CD14-positive monocyte (primary cell): ENCODE results near the gene GRM5. TPM values are rescaled to one million over a fixed set of nuclear protein-coding genes. Genes with fewer than 3 reads are reported as not detected.
"Not testable (repeated sequence)": the region's sequence is repeated elsewhere in the genome, so short reads cannot be mapped to it uniquely, and the experiment has no call there.

Source experiments
- DNase-seq, 3 donors: peaks; one replicate each; pipeline ENCODE4 v3.0.0-alpha.2; 2011 to 2022
- H2AFZ ChIP-seq: 2 replicates; pipeline ENCODE4 v1.6.0; 2012; ENCODE audit warnings: mild to moderate bottlenecking, low read depth, low read length, inconsistent platforms; ENCODE audit not compliant: insufficient read depth, poor library complexity, severe bottlenecking
- H3K27ac ChIP-seq, 2 donors: 1 replicate in 1 of 2; 2 replicates in 1 of 2; pipeline ENCODE4 v1.5.1; 2012 to 2013; ENCODE audit warnings: low read length in 2 of 2, control low read depth in 1 of 2, inconsistent platforms in 1 of 2, low read depth in 1 of 2, mild to moderate bottlenecking in 1 of 2
- H3K27me3 ChIP-seq, 2 donors: one replicate each; pipeline versions ENCODE4 v1.6.0 to v1.6.1; 2011 to 2013; ENCODE audit warnings: low read length in 2 of 2; ENCODE audit not compliant: control insufficient read depth in 2 of 2, insufficient read depth in 2 of 2
- H3K36me3 ChIP-seq, 2 donors: replicated peaks in 1 of 2; 1 replicate in 1 of 2; 2 replicates in 1 of 2; pipeline versions ENCODE4 v1.5.1 to v1.6.1; 2012 to 2013; ENCODE audit warnings: low read length in 2 of 2, control low read depth in 1 of 2, inconsistent platforms in 1 of 2, mild to moderate bottlenecking in 1 of 2; ENCODE audit not compliant: insufficient read depth in 2 of 2, control insufficient read depth in 1 of 2
- H3K4me1 ChIP-seq, 2 donors: 1 replicate in 1 of 2; 2 replicates in 1 of 2; pipeline versions ENCODE4 v1.5.1 to v1.6.1; 2012 to 2013; ENCODE audit warnings: low read length in 2 of 2, control low read depth in 1 of 2, inconsistent platforms in 1 of 2, mild to moderate bottlenecking in 1 of 2, moderate library complexity in 1 of 2; ENCODE audit not compliant: insufficient read depth in 2 of 2, control insufficient read depth in 1 of 2
- H3K4me2 ChIP-seq: replicated peaks from 2 replicates; pipeline ENCODE3; 2012; ENCODE audit warnings: low read length, moderate library complexity, mild to moderate bottlenecking; ENCODE audit not compliant: poor library complexity, severe bottlenecking; ENCODE audit errors: extremely low read depth
- H3K4me3 ChIP-seq, 3 experiments: fragments of 200-600 bp in 1 of 3; sonication (generic) in 1 of 3; replicated peaks in 1 of 3; 1 replicate in 2 of 3; 2 replicates in 1 of 3; pipeline ENCODE4 v1.5.1; 2011 to 2013; ENCODE audit warnings: low read length in 3 of 3, mild to moderate bottlenecking in 3 of 3, control low read depth in 2 of 3, low read depth in 2 of 3, inconsistent platforms in 1 of 3, moderate library complexity in 1 of 3
- H3K79me2 ChIP-seq: 2 replicates; pipeline ENCODE4 v1.6.0; 2012; ENCODE audit warnings: mild to moderate bottlenecking, control low read depth, inconsistent platforms, low read length, moderate library complexity; ENCODE audit not compliant: insufficient read depth
- H3K9ac ChIP-seq: 2 replicates; pipeline ENCODE4 v1.6.0; 2017; ENCODE audit warnings: low read length, mild to moderate bottlenecking; ENCODE audit not compliant: insufficient read depth, poor library complexity, severe bottlenecking
- H3K9me3 ChIP-seq, 2 donors: replicated peaks in 1 of 2; 1 replicate in 1 of 2; 2 replicates in 1 of 2; pipeline versions ENCODE4 v1.5.1 to v1.6.1; 2012 to 2013; ENCODE audit warnings: low read length in 2 of 2, control low read depth in 1 of 2; ENCODE audit not compliant: control insufficient read depth in 1 of 2, insufficient read depth in 1 of 2
- H4K20me1 ChIP-seq: 2 replicates; pipeline ENCODE4 v1.6.0; 2012; ENCODE audit warnings: mild to moderate bottlenecking, low read length, control low read depth, moderate library complexity; ENCODE audit not compliant: insufficient read depth
- H3K27ac Mint-ChIP-seq, 7 donors: one replicate each; pipeline ENCODE4 v1.8.0; 2020; ENCODE audit warnings: mild to moderate bottlenecking in 7 of 7, mixed read lengths in 7 of 7, moderate library complexity in 6 of 7, inconsistent platforms in 2 of 7
- H3K27me3 Mint-ChIP-seq, 3 donors: one replicate each; pipeline ENCODE4 v1.8.0; 2021 to 2022; ENCODE audit warnings: low read depth in 3 of 3, mild to moderate bottlenecking in 3 of 3, mixed read lengths in 3 of 3, moderate library complexity in 3 of 3, inconsistent platforms in 1 of 3
- H3K36me3 Mint-ChIP-seq, 2 donors: one replicate each; pipeline ENCODE4 v1.8.0; 2020; ENCODE audit warnings: mixed read lengths in 2 of 2, inconsistent platforms in 1 of 2, mild to moderate bottlenecking in 1 of 2
- H3K4me1 Mint-ChIP-seq: one replicate; pipeline ENCODE4 v1.8.0; 2020; ENCODE audit warnings: mild to moderate bottlenecking, mixed read lengths
- H3K4me3 Mint-ChIP-seq, 2 donors: one replicate each; pipeline ENCODE4 v1.8.0; 2020; ENCODE audit warnings: mild to moderate bottlenecking in 2 of 2, mixed read lengths in 2 of 2, moderate library complexity in 1 of 2
- H3K9me3 Mint-ChIP-seq, 7 donors: one replicate each; pipeline ENCODE4 v1.8.0; 2020 to 2022; ENCODE audit warnings: mixed read lengths in 7 of 7, mild to moderate bottlenecking in 6 of 7, moderate library complexity in 6 of 7, inconsistent platforms in 2 of 7
- CTCF ChIP-seq: fragments of 200-600 bp; IDR thresholded peaks from one replicate; pipeline ENCODE4 v1.8.0; 2022; ENCODE audit warnings: antibody characterized with exemption, mild to moderate bottlenecking
- WGBS: methylation state at CpG from one replicate; pipeline ENCODE4 v1.1.5; 2013; ENCODE audit warnings: missing lambda C conversion rate; ENCODE audit not compliant: insufficient coverage; 5-methylcytosine and 5-hydroxymethylcytosine counted together
- intact Hi-C, 2 donors: fragments of 100-400 bp; cut with micrococcal nuclease; formaldehyde crosslinking; loops; one replicate each; pipeline versions ENCODE4 v1.15.0 to v1.15.1; 2023
- polyA plus RNA-seq, 3 donors: library from polyadenylated mRNA; depleted of rRNA in 1 of 3; unstranded in 2 of 3; stranded (reverse) in 1 of 3; fragments of 300-500 nt in 2 of 3; fragments of >200 nt in 1 of 3; fragmentation: Illumina TruSeq in 2 of 3; gene quantifications; 1 replicate in 2 of 3; 2 replicates in 1 of 3; pipeline ENCODE4 v1.2.3, GENCODE V29; 2012 to 2021

GRM5 gene
- polyA plus RNA-seq, 3 donors: not detected

DNA sequence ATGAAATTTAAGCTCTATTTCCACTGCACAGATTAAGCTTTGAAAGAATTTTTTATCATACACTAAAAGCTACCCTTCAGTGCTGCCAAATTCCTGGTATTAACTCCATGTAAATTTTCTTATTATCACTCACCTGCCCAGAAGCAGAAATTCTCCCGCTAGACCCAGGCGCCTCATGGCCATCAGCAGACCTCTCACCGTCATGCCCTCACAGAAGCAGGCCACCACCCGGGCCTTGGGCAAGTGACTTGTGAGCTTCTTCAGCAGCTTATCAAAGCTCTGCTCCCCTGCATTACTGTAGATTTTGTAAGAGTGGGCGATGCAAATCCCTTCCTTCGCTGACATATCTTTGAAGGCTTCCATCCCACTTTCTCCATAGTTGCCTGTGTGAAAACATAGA is 216.0 kb downstream of the GRM5 start:
- intact Hi-C loops, H3K4me1 Mint-ChIP-seq: not testable (repeated sequence)

DNA sequence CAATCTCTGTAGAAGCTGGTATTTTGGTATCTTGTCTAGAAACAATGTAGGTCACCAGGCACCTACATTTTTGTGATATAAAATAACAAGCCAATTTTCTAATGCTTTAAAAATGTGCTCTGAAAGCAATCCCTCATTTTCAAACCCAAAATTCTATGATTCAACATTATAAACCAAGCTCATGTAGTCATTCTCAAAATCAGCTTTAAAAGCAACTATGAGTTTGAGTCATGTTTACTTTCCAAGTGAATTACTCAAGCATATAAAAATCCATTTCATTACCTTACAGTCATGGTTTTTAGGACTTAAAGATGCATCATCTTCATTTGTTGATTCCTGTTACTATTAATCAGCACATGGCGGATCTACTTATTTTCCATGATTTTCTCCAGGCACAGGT is 216.4 kb downstream of the GRM5 start:
- Histone ChIP-seq H3K4me3 (no peak overlapping the region), H4K20me1 (no peaks in the 10 kb centered on the region), H3K9me3 (no peaks in the 10 kb centered on the region), H3K36me3 (no peaks in the 10 kb centered on the region), H3K4me2 (no peak overlapping the region), H3K9ac (no peak overlapping the region), H3K4me1 (no peaks in the 10 kb centered on the region), H3K27me3 (no peaks in the 10 kb centered on the region), H3K79me2 (no peaks in the 10 kb centered on the region), H3K27ac (no peak overlapping the region), H2AFZ (no peak overlapping the region)
- TF ChIP-seq CTCF: no peak
- Mint-ChIP-seq H3K36me3 (no peaks in the 10 kb centered on the region), H3K4me1 (no peaks in the 10 kb centered on the region), H3K9me3 (peaks cover 0 to 2% (median 0%) of the 10 kb centered on the region in 7 donors), H3K4me3 (no peak overlapping the region), H3K27ac (no peak overlapping the region), H3K27me3 (no peaks in the 10 kb centered on the region)
- intact Hi-C loops: no loop called here
- no peak for DNase-seq
- WGBS: 100% methylated on average over 1 of the region's 1 CpG

More for the DNA sequence above, 216.0 kb downstream of the GRM5 start:
- H3K27ac ChIP-seq, H3K36me3 ChIP-seq, H2AFZ ChIP-seq, H3K9me3 Mint-ChIP-seq, H3K4me2 ChIP-seq, H3K27me3 ChIP-seq, H3K9ac ChIP-seq, H3K36me3 Mint-ChIP-seq, H3K4me1 ChIP-seq, H3K79me2 ChIP-seq, DNase-seq, H3K27ac Mint-ChIP-seq, H3K27me3 Mint-ChIP-seq, H4K20me1 ChIP-seq, H3K9me3 ChIP-seq, H3K4me3 Mint-ChIP-seq, H3K4me3 ChIP-seq: not testable (repeated sequence)
- WGBS: 88% methylated on average over 1 of the region's 6 CpGs

- H3K27me3 ChIP-seq, DNase-seq, H4K20me1 ChIP-seq, H3K36me3 ChIP-seq, H3K4me3 ChIP-seq, H3K4me1 Mint-ChIP-seq, H3K27me3 Mint-ChIP-seq, H3K27ac ChIP-seq, H3K9me3 ChIP-seq, H3K79me2 ChIP-seq, H3K4me3 Mint-ChIP-seq, H3K36me3 Mint-ChIP-seq, intact Hi-C loops, H2AFZ ChIP-seq, H3K9ac ChIP-seq, H3K4me2 ChIP-seq, H3K9me3 Mint-ChIP-seq, H3K4me1 ChIP-seq, H3K27ac Mint-ChIP-seq: not testable (repeated sequence)
- WGBS: no CpG with 5 or more reads among the region's 1 CpG
Measured at GRCh38 chr11:88846266-88846665, 219.5 kb downstream of the GRM5 start.

DNA sequence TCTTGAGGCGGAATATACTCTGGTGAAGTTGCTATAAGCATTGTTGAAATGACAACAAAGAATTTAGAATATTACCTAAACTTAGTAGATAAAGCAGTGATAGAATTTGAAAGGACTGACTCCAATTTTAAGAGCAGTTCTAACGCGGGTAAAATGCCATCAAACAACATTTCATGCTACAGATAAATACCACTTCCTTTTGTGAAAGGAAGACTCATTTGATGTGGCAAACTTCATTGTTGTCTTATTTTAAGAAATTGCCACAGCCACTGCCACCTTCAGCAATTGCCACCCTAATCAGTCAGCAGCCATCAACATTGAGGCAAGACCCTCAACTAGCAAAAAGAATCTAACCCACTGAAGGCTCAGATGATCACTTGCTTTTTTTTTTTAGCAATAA is 220.8 kb downstream of the GRM5 start:
- H3K4me3 Mint-ChIP-seq, H3K9me3 Mint-ChIP-seq, H3K9ac ChIP-seq, H3K4me1 ChIP-seq, H3K27me3 ChIP-seq, H3K4me3 ChIP-seq, H2AFZ ChIP-seq, H4K20me1 ChIP-seq, H3K4me2 ChIP-seq, DNase-seq, H3K27me3 Mint-ChIP-seq, H3K9me3 ChIP-seq, H3K27ac ChIP-seq, H3K36me3 ChIP-seq, H3K36me3 Mint-ChIP-seq, H3K27ac Mint-ChIP-seq, intact Hi-C loops, H3K79me2 ChIP-seq, H3K4me1 Mint-ChIP-seq: not testable (repeated sequence)
- no CpG with 5 or more reads among the region's 3 CpGs for WGBS
